Measurements from ENCODE around the gene SPATA25.

The SPATA25 gene

GRCh38 chr20:45873409-45874103, 13.9 kb downstream of the SPATA25 start:
- no peak overlapping the region for H3K4me3 ChIP-seq (IDR thresholded peaks at IDR 0.05; ENCODE audit: insufficient read depth, low read depth, low read length)
- no peaks in the 10 kb centered on the region for H3K4me1 ChIP-seq (ENCODE audit: low read depth, poor library complexity, severe bottlenecking)
- H3K9ac ChIP-seq: no peak overlapping the region
- H2AFZ ChIP-seq (ENCODE audit: low read depth): no peak overlapping the region
- H3K36me3 ChIP-seq (ENCODE audit: insufficient read depth): no peaks in the 10 kb centered on the region
- TF ChIP-seq, protein P1, sequence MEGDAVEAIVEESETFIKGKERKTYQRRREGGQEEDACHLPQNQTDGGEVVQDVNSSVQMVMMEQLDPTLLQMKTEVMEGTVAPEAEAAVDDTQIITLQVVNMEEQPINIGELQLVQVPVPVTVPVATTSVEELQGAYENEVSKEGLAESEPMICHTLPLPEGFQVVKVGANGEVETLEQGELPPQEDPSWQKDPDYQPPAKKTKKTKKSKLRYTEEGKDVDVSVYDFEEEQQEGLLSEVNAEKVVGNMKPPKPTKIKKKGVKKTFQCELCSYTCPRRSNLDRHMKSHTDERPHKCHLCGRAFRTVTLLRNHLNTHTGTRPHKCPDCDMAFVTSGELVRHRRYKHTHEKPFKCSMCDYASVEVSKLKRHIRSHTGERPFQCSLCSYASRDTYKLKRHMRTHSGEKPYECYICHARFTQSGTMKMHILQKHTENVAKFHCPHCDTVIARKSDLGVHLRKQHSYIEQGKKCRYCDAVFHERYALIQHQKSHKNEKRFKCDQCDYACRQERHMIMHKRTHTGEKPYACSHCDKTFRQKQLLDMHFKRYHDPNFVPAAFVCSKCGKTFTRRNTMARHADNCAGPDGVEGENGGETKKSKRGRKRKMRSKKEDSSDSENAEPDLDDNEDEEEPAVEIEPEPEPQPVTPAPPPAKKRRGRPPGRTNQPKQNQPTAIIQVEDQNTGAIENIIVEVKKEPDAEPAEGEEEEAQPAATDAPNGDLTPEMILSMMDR (conservative IDR thresholded peaks at IDR 0.05; ENCODE audit: low read depth, low read length): no peak
- H4K20me1 ChIP-seq (ENCODE audit: insufficient read depth): no peaks in the 10 kb centered on the region
- H3K27me3 ChIP-seq (ENCODE audit: insufficient read depth, low read depth): no peaks in the 10 kb centered on the region
- H3K27ac ChIP-seq: no peak overlapping the region
- H3K79me2 ChIP-seq (ENCODE audit: insufficient read depth, low read depth): no peaks in the 10 kb centered on the region
- H3K4me2 ChIP-seq: no peak overlapping the region

DNA sequence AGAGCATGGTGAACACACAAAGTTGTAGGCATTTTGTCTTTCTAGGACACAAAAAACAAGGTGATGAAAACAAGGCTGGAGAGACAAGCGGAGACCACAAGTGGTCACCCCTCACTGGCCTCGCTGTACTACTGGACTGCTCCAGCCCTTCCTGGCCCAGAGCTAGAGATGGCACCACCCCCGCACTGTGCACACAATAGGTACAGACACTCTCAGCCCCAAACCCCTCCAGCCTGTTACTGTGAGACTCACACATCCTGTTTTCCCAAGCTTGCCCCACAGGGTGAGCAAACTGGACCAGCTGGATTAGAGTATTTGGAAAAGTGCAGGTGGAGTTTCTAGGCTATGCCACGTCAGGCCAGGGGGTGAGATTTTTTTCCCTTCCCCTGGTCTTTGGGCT, 14.8 kb downstream of the SPATA25 start:
- TF ChIP-seq, protein P1 (conservative IDR thresholded peaks at IDR 0.05; ENCODE audit: low read depth, low read length): no peak
- H3K4me3 ChIP-seq (IDR thresholded peaks at IDR 0.05; ENCODE audit: insufficient read depth, low read depth, low read length): no peak overlapping the region
- H3K27ac ChIP-seq: no peak overlapping the region
- no peak overlapping the region for H2AFZ ChIP-seq (ENCODE audit: low read depth)
- no peaks in the 10 kb centered on the region for H4K20me1 ChIP-seq (ENCODE audit: insufficient read depth)
- H3K79me2 ChIP-seq (ENCODE audit: insufficient read depth, low read depth): no peaks in the 10 kb centered on the region
- no peaks in the 10 kb centered on the region for H3K36me3 ChIP-seq (ENCODE audit: insufficient read depth)
- no peak overlapping the region for H3K9ac ChIP-seq
- H3K27me3 ChIP-seq (ENCODE audit: insufficient read depth, low read depth): no peaks in the 10 kb centered on the region
- no peak overlapping the region for H3K4me2 ChIP-seq
- H3K4me1 ChIP-seq (ENCODE audit: low read depth, poor library complexity, severe bottlenecking): no peaks in the 10 kb centered on the region

DNA sequence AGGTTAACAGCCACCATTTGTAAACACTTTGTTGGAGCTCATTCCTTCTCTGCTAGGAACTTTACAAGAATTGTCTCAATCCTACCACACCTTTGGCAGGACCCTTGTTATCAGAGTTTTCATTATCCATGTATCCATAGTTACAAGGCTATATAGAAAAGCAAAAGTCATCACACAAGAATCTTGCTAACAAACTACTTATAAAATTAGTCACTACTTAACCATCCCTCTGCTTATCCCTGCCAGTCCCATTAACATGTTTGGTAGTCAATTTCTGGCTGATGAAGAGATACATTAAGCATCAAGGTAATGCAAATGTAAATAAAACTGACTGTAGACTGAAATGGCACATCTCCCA, 19.6 kb downstream of the SPATA25 start:
- Histone ChIP-seq H3K27me3 (ENCODE audit: insufficient read depth, low read depth) (no peaks in the 10 kb centered on the region), H2AFZ (ENCODE audit: low read depth) (no peak overlapping the region), H3K79me2 (ENCODE audit: insufficient read depth, low read depth) (no peaks in the 10 kb centered on the region), H3K36me3 (ENCODE audit: insufficient read depth) (no peaks in the 10 kb centered on the region), H3K4me1 (ENCODE audit: low read depth, poor library complexity, severe bottlenecking) (no peaks in the 10 kb centered on the region), H3K9ac (no peak overlapping the region), H4K20me1 (ENCODE audit: insufficient read depth) (no peaks in the 10 kb centered on the region), H3K27ac (no peak overlapping the region), H3K4me2 (no peak overlapping the region), H3K4me3 (IDR thresholded peaks at IDR 0.05; ENCODE audit: insufficient read depth, low read depth, low read length) (no peak overlapping the region)
- TF ChIP-seq, protein P1 (conservative IDR thresholded peaks at IDR 0.05; ENCODE audit: low read depth, low read length): no peak

DNA sequence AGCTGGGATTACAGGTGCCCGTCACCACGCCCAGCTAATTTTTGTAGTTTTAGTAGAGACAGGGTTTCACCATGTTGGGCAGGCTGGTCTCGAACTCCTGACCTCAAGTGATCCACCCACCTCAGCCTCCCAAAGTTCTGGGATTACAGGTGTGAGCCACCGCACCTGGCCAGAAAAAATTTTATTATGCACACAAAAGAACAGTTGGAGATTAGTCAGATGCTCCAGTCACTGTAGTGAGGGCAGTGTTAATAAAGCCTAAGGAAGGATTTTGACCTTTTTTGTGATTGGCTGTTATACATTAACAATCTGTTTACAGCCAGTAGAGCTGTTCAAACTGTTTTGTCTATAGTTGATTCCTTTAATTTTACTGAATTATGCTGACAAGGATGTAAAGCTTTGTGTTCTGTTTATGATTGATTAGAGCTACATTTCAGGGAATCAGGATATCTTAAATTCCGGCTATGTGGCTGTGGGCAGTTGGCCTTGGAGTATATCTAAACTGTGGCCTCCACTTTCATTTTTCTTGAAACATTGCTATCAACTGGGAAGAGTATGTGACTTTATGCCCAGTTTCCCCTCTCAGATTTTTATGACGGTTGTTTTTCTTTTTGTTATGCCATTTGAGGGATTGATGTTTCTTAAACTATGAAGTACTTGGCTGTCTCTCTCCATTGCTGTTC, 20.1 kb downstream of the SPATA25 start:
- Histone ChIP-seq H2AFZ (ENCODE audit: low read depth) (no peak overlapping the region), H3K27ac (no peak overlapping the region), H3K27me3 (ENCODE audit: insufficient read depth, low read depth) (no peaks in the 10 kb centered on the region), H4K20me1 (ENCODE audit: insufficient read depth) (no peaks in the 10 kb centered on the region), H3K79me2 (ENCODE audit: insufficient read depth, low read depth) (no peaks in the 10 kb centered on the region), H3K36me3 (ENCODE audit: insufficient read depth) (no peaks in the 10 kb centered on the region), H3K9ac (no peak overlapping the region), H3K4me2 (no peak overlapping the region), H3K4me3 (IDR thresholded peaks at IDR 0.05; ENCODE audit: insufficient read depth, low read depth, low read length) (no peak overlapping the region), H3K4me1 (ENCODE audit: low read depth, poor library complexity, severe bottlenecking) (no peaks in the 10 kb centered on the region)
- TF ChIP-seq, protein P1 (conservative IDR thresholded peaks at IDR 0.05; ENCODE audit: low read depth, low read length): no peak

Measured in KMS-11 (cell line).